ENCODE measurements around the gene WWC1. TPM values are rescaled to one million over a fixed set of nuclear protein-coding genes. Genes with fewer than 3 reads are reported as not detected.

Gene WWC1
- total RNA-seq, 1 experiment from 2014 or later = 3.2 TPM

- DNase-seq (ENCODE audit: low spot score) = no peak
Measured at GRCh38 chr5:168438349-168438748, 146.9 kb downstream of the WWC1 start.

DNA sequence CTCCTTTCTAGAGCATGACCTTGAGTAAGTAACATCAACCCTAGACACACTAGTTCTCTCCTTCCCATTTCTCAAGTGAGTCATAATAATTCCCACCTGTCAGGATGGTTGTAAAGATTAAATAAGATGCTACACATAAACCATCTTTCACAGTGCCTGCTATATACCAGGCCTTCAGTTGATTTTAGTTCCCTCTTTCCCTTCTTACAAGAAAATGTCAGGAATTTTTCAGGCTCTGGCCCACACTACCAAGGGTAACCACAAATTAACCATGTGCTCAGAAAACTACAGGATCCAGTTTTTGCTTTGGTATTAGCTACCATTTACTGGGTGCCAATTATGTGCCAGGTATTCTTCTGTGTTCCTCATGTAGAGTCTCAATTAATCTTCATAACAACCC, 152.1 kb downstream of the WWC1 start:
- DNase-seq (ENCODE audit: low spot score) = no peak

- no peak for DNase-seq (ENCODE audit: low spot score)
Measured at GRCh38 chr5:168443950-168444700, 152.7 kb downstream of the WWC1 start.

- no peak for DNase-seq (ENCODE audit: low spot score)
Measured at GRCh38 chr5:168446983-168447619, 155.7 kb downstream of the WWC1 start.

DNA sequence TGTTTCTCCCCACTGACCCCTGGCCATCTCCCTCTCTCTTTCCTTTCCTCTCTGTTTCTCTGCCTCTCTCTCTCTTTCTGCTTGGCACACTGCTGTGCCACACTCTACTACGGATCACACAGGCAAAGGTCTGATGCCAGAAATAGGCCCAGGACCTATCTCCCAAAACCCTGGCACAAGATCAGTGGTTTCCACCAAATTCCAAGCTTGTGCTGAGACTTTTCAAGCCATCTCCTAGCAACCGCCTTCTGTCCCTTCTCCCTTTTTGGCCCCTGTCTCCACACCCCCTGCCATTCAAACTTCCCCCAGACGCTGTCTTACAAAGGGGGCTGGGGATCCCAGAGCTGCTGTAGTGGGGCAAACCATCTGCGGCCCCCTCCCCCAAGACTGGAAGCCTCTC, 156.4 kb downstream of the WWC1 start:
- no peak for DNase-seq (ENCODE audit: low spot score)

GRCh38 chr5:168449166-168449565, 157.7 kb downstream of the WWC1 start:
- DNase-seq (ENCODE audit: low spot score) = no peak

- no peak for DNase-seq (ENCODE audit: low spot score)
Measured at GRCh38 chr5:168451565-168451964, 160.1 kb downstream of the WWC1 start.

GRCh38 chr5:168455201-168455600, 163.8 kb downstream of the WWC1 start:
- DNase-seq (ENCODE audit: low spot score) = no peak

- no peak for DNase-seq (ENCODE audit: low spot score)
Measured at GRCh38 chr5:168457542-168457941, 166.1 kb downstream of the WWC1 start.

GRCh38 chr5:168460606-168461005, 169.2 kb downstream of the WWC1 start:
- no peak for DNase-seq (ENCODE audit: low spot score)

DNA sequence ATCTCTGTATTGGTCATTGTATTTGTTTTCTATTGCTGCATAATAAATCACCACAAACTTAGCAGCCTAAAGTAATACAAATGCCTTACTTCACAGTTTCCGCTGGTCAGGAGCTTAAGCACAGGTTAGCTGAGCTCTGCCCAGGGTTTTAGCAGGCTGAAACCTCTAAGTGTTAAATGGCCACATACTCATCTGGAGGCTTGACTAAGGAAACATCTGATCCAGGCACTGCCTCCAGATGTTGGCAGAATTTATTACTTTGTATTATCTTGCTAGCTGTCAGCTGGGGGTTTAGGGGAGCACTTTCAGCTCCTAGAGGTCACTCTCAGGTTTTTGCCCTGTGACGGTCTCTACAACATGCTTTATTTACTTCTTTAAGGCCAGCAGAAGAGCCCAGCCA, 171.6 kb downstream of the WWC1 start:
- DNase-seq (ENCODE audit: low spot score) = no peak

DNA sequence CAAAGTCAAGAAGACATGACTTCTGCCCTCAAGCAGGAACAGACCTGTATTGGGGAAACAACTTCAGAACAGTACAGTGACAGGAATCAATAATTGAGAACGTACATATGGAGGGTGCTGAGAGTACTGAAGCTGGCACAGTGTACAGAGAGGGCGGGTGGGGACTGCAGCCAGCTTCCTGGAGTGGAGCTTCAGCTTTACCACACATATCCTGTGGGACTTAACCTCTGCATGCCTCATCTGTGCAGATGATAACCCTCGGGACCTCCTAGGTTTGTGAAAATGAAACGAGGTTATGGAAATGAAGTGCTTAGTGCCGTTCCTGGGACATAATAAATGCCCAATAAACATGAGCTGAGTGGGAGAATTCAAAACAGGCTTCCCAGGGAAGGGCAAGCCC, 172.8 kb downstream of the WWC1 start:
- DNase-seq (ENCODE audit: low spot score) = no peak

DNA sequence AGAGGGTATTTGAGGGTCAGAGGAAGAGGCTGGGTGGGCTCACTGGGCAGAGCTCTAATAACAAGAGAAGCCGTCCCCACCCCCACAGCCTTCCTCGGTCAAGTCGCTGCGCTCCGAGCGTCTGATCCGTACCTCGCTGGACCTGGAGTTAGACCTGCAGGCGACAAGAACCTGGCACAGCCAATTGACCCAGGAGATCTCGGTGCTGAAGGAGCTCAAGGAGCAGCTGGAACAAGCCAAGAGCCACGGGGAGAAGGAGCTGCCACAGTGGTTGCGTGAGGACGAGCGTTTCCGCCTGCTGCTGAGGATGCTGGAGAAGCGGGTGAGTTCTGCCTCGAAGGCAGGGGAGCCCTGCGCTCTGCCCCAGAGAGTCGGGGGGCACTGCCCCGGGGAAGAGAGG, 173.2 kb downstream of the WWC1 start:
- no peak for DNase-seq (ENCODE audit: low spot score)

DNA sequence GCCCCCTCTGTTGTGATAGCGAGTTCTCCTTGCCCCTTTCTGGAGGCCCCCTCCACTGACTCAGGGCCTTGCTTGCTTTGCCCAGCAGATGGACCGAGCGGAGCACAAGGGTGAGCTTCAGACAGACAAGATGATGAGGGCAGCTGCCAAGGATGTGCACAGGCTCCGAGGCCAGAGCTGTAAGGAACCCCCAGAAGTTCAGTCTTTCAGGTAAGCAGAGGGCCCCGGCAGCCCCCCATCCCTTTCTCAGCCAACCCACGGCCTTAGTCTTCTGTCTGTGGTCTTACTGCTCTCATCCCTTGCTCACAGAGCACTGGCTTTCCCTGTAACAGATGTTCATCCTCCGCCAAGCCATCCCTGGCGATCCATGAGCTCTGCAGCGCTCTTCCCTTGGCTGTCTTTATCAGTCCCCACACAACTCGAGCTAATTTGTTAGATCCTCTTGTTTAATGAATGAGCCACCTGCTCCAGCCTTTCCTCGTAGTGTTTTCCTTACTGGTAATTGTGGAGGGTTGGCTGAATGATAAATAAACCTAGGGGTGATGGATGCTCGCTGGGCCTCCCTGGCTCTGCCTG, 176.4 kb downstream of the WWC1 start:
- DNase-seq (ENCODE audit: low spot score) = no peak

GRCh38 chr5:168468836-168469235, 177.4 kb downstream of the WWC1 start:
- DNase-seq (ENCODE audit: low spot score) = no peak

DNA sequence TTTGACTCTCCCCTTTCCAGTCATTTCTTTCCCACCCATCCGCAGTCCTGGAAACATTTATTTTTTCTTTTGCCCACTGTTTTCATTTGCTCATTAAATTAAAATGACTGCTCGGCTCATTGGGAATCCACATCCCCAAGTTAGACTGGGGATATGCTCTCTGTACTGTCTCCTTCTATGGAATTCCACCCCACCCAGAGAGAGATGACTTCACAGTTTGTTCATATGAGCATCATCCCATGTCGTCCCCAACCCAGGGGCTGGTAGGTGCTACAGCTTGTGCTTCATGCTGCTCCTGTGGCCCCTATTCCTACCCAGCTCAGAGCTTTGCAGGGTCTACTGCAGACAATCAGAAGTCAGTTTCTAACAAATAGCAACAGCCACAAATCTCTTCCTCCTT, 178.4 kb downstream of the WWC1 start:
- DNase-seq (ENCODE audit: low spot score) = no peak

GRCh38 chr5:168471785-168472184, 180.3 kb downstream of the WWC1 start:
- DNase-seq (ENCODE audit: low spot score) = no peak

GRCh38 chr5:168472329-168472728, 180.9 kb downstream of the WWC1 start:
- DNase-seq (ENCODE audit: low spot score) = peak; percentile 95

DNA sequence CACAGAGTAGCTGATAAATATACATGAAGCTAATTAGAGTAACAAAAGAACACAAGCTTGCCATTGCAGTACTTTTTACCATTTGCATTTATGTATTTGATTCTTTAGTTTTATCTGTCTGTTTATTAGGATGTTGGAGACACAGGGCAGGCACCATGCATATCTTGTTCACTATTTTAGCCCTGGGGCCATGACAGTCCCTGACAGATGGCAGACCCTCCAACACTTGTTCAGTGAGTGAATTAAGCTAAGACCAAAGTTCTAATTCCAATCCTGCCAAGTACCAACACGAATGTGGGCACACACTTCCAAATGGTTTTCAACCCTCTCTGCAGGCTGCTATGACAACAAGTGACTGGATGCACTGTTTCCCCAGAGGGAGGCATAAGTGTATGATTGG, 182.9 kb downstream of the WWC1 start:
- no peak for DNase-seq (ENCODE audit: low spot score)

DNA sequence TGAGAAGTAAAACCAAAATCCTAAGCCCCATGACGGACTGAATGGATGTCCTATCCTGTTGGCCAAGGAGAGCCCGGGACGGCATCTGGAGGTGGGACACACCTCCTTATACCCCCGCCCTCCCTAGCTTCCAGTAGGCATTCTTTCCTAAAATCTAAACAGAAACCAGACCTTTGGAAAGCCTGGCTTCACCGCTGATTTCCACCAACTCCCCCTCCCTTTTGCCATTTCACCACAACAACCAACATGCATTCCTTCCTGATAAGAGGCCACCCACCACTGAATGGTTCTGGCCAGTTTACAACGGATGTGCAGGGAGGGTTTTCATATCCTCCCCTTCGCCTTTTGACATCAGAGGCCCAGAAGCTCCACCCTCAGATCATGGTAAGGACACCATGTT, 185.6 kb downstream of the WWC1 start:
- peak; percentile 95 for DNase-seq (ENCODE audit: low spot score)

DNA sequence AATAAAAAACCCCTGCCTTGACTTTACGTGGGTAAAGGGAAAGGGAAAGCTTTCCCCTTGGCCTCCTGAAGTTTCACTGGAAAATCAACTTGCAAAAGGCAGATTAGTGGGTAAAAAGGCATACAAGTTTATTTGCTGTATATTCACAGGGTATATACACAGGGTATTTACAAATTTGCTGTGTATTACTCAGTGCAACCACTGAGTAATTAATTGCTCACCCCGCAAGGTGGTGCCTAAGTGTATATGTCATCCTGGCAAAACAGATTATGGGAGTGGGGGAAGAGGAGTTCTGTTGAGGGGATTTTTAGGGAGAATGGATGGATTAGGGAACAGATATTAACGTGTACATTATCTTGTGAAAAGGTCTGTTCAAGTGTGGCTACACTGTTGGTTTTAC, 187.7 kb downstream of the WWC1 start:
- no peak for DNase-seq (ENCODE audit: low spot score)

- no peak for DNase-seq (ENCODE audit: low spot score)
Measured at GRCh38 chr5:168480601-168481000, 189.2 kb downstream of the WWC1 start.

DNA sequence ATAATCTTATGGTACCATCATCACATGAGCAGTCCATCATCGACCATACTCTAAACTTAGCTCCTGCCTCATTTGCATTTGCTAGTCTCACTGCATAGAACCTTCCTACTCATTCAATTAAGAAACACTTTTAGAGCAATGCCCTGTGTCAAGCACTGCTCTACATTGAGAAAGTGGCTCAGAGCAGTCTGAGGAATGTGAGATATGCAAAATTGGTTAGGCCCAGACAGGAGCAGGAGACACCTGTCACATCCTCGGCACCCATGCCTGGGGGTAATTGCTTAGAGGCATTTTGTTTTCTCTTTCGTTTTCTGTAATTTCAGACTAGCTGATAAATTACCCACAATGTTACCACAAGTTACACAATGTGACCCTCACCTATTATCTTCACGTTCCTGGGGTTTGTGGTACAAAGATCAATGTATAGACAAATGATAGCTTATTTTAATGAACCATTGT, 189.9 kb downstream of the WWC1 start:
- DNase-seq (ENCODE audit: low spot score) = no peak

Measured in H4 (cell line).